VCaP (cell line): Measurements from ENCODE around the gene SOCS6.

Experiments
- H3K27ac ChIP-seq: fragments of 450-650 bp; 2 replicates; pipeline ENCODE4 v1.5.1; 2017
- CTCF ChIP-seq: fragments of 450-650 bp; conservative IDR thresholded peaks from 2 replicates; pipeline ENCODE4 v1.5.1; 2017; ENCODE audit warnings: mild to moderate bottlenecking, moderate library complexity

Gene SOCS6

GRCh38 chr18:70372450-70373041, 83.7 kb downstream of the SOCS6 start:
- H3K27ac ChIP-seq = no peak overlapping the region
- TF ChIP-seq CTCF = no peak

GRCh38 chr18:70373042-70373519, 84.2 kb downstream of the SOCS6 start:
- TF ChIP-seq CTCF = no peak
- H3K27ac ChIP-seq = no peak overlapping the region

- H3K27ac ChIP-seq = no peak overlapping the region
- TF ChIP-seq CTCF = no peak
These were observed 85.3 kb downstream of the SOCS6 start for GRCh38 chr18:70374154-70374553.

- H3K27ac ChIP-seq = no peak overlapping the region
- no peak for TF ChIP-seq CTCF
These were observed 87.5 kb downstream of the SOCS6 start for GRCh38 chr18:70376137-70376913.

- no peak for TF ChIP-seq CTCF
- no peak overlapping the region for H3K27ac ChIP-seq
These were observed 88.0 kb downstream of the SOCS6 start for GRCh38 chr18:70376914-70377258.

GRCh38 chr18:70377317-70377799, 88.5 kb downstream of the SOCS6 start:
- H3K27ac ChIP-seq = no peak overlapping the region
- TF ChIP-seq CTCF = no peak

- no peak overlapping the region for H3K27ac ChIP-seq
- no peak for TF ChIP-seq CTCF
These were observed 89.2 kb downstream of the SOCS6 start for GRCh38 chr18:70377857-70378701.
